NCI-H1930 (cell line): ENCODE results near the gene FAM53B.

Source experiments
- DNase-seq, 2 experiments: peaks; one replicate each; lab custom pipeline; 2025; lab: John Stamatoyannopoulos, UW

Gene FAM53B

DNA sequence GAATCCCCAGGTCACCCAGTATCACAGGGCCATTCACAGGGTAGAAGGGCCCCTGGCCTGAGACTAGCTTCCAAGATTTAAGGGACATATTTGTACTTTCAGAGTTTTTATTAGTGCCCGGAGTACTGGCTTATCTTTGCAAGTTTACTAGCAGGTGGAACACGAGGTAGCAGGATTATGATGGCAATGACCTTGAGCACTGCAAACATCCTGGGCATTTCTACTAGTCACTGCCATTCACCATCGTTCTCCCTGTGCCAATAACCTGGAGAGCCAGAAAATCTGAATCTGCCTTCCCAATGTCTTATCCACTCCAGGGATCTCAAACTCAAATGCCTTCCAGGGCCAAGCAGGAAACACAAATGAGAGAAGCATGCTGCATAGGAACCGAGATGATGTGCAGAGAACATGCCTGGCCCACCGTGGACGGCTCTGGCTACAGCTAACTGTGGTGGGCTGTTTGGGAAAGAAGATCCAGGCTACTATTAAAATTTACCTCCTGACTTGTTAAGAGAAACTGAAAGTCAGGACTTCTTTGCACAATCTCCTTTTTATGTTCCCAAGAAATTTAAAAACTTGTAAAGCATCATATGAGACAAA, 16.7 kb downstream of the FAM53B start:
- DNase-seq: no peak

DNA sequence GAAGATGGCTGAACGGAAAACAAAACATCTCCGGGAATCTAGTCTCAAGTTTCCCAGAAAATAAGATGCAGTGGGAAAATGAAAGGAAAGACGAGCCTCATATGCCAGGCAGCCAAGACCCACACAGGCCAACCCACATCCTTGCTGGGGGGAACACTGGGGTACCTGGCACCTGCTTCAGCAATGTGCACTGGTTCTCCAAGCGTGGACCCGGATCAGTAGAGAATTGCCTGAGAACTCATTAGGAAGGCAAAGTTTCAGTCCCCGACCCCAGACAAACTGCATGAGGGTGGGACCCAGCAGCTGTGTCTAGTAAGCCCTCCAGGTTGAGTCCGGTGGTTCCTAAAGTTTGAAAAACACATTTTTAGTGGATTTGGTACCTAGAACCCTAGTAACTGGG, 18.4 kb downstream of the FAM53B start:
- DNase-seq: no peak

DNA sequence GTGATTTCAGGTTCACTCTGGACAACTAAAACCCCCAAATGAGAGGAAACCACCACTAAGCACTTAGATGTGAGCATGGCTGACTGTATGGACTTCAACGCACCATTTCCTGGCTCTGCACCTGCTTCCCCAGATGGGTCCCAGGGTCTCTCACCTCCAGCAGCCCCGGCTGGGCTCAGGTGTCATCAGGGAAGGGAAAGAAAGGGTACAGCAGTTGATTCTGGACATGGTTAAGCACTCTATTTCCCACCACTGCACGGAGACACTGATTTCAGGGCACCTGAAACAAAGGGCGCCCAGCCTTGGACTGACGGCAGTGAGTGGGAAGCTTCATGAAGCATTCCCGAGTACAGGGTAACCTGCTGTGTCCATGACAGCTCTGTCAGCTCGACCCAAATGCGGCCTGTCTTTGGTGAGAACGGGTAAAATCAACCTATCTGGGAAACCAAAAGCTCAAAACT, 19.0 kb downstream of the FAM53B start:
- no peak for DNase-seq

DNA sequence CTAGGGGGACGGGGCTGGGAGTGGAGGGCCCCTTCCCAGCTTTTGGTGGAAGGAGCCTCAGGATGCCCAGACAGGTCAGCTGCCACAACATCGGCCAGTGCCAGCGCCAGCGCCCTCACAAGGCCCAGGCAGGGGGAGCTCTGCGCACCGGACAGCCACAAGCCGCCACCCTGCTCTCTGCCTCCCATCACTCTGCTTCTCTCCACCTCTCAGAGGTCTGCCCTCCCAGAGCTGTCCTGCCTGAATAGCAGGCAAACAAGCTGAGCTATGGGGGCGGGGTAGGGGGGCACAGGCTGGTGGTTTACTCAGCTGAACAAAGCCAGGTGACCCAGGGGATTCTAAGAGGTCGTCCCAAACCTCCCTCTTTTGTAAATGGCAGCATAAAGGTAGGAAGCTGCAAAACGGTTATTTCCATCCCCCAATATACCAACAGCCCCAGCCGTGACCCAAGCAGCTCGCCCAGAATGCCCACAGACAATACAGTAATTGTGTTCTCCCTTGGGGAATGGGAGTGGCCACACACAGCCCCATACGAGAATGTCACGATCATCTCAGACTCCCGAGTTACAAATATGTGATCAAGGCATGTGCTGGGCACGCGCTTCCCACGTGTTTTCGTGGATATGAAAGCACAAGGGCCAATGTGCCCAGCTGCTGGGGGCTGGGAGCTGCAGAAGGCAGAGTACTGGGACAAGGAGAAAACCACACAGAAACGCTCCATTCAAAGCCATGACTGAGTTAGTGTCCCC, 19.7 kb downstream of the FAM53B start:
- DNase-seq: no peak

DNA sequence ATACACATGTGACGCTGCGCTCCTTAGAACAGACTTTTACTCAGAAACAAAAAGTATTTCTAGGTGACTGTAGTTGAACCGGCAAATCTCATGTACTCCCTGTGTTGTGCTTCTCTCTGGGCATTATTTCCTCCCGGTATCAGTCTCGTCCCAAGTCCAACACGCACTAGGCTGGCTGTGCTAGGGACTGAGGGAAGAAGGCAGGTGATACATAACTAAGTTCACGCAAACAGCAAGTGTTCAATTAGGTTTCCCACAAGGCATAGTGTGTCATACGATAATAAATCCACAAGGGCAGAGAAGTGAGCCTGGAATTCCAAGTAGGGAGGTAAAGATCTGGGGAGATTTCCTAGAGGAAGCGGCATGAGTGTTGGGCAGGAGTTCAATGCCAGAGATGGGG, 20.4 kb downstream of the FAM53B start:
- DNase-seq: no peak

DNA sequence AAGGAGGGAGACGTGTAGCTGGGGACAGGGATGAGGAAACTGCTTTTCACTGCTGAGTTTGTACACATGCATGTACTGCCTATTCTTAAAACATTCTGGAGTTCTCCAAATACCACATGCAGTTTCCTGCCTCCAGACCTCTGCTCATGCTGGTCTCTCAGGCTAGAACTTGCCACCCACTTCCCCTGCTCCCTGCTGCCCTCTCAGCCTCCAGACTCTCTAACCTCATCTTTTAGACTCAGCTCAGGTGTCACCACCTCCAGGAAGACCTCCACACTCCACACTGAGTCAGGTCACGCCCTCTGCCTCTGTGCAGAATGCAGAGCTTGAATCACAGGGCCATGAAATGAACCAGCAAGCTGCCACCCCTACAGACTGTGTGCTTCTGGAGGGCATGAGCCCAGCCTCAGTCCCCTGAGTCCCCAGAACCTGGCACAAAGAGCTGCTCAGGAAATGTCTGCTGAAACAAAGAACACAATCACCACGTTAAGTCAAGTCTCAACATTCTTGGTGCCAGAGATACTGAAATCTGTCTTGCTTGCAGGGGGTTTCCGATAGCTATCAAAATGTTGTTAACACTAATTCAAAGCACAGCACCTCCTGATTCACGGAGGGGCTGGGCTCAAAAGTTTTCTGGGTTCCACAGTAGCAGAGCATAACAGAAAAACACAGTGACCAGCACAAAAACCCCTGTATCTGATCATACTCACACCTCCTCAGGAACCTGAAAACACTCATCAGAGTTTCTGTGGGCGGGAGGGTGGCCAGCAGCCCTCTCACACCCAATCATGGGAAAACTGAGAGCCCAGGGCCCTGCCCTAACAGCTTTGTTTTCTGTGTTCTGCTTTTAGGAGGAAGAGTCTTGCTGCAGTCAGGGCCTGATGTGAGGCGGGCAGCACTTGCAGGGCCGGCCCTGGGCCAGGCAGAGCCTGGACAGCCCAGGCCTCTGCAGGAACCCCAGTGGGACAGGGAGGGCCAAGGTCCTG, 21.1 kb downstream of the FAM53B start:
- DNase-seq: no peak

DNA sequence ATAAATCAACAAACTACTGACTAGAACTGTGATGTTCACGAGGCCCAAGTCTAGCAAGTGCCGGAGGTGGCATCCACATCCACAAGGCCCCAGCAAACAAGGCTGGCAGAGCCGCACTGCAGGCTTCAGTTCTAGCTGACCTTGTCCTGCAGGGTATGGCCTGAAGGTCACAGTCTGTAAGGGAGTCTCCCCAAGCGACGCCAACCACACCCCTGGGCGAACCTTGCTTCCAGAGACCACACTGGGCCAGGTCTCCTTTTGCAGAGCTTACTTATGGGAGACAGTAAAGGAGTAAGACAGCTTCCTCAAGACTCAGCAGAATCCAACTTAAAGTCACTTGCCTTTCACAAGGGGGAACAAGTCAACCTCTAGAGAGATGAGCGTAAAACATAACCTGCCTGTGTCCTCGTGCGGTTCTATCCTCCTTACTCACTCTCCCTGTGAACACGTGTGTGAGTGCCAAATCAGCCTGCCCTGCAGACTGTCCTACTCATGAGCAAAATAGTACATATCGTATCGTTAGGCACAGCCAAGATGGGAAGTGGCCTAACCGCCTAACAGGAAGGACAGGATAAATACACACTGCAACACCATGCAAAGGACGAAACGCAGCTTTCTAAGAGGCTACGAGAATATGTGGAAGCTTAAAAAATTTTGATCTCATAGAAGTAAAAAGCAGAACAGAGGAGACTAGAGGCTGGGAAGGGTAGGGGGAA, 22.7 kb downstream of the FAM53B start:
- DNase-seq: no peak

DNA sequence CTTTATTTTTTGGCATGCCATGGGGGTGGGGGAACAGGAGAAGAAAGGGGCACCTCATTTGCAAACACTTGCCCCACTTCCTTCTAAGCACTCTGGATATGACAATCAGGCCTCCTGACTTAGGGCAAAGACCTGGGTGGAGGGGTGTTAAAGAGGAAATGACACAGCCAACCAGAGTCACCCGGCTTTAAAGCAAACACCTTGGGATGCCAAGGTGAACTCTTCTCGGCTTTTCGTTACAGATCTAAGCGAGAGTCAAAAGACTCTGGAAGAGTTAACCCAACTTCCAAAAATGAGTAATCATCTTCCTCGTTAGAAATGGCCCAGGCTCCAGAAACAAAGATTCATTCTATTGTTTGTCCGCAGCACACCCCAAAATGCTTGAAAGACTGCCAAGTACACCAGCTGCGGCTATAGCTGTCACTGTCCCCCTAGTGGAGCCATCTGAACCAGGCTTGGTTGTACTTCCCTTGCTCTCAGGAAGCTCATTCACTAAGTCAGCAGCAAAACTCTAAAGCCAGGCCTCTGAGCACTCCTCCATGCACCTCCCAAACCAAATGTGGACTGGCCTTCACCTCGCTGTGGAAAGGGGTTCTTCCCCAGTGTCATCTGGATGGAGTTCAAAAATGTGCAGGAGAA, 24.8 kb downstream of the FAM53B start:
- DNase-seq: no peak

DNA sequence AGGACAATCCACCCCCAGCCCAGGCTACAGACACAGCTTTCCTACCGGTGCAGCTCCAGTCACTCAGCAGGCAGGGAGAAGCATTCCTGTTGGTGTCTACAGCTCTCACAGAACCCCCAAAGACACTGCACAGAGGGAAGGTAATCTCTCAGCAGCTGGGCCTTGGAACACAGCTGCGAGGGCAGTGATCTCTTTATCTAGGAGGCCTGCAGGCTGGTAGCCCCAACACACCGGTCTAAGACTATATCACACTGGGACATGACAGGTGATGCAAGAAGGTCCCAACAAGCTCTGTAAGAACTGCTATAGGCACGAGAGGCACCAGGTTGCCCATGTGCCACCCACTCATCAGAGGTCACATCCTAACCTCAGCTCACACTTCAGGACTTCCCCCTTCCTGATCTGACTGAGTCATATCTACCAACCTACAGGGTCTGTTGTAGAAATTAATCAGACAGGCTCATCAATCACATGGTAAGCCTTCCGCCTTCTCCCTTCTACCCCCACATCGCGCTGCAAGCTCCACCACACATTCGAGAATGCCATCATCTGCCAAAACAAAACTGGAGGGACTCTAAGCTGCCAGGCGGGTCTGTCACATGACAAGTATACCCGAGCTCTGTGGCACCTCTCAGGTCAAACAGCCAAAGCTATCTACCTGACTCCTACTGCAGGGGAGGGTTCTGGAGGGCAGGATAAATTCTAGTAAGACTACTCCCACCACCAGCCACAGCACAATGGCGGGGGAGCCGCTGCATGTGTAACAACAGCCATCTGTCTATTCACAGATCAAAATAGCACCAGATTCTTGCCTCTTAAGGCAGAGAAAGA, 26.1 kb downstream of the FAM53B start:
- DNase-seq: no peak

DNA sequence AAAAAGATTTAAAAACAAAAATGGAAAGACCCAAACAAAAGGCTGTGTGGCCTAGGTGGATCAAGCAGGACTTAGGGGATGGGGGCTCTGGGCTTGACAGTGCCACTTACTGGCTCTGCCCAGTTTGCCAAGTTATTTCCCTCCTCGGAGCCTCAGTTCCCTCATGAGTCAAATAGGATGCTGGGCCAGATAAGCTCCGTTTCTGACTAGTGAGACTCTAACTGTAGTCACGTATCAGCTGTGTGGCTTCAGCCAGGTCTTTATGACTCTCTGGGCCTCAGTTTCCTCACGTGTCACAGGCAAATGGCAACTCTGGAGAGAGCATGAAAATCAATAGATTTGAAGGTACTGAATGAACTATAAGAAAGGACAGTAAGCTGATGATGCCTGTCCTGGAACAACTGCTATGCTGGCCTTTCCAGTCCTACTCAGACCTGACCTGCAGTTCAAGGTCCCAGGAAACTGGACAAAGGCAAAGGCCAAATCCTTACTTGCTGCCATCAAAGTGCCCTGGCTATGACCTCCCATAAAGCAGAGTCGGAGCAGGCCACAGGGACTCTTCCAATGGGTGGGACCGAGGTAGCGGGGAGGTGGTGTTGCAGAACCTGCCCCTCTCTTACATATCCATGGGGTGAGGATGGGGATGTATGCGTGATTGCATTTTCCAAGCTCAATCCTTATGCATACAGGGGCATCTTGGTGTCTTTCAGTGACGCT, 27.0 kb downstream of the FAM53B start:
- no peak for DNase-seq

DNA sequence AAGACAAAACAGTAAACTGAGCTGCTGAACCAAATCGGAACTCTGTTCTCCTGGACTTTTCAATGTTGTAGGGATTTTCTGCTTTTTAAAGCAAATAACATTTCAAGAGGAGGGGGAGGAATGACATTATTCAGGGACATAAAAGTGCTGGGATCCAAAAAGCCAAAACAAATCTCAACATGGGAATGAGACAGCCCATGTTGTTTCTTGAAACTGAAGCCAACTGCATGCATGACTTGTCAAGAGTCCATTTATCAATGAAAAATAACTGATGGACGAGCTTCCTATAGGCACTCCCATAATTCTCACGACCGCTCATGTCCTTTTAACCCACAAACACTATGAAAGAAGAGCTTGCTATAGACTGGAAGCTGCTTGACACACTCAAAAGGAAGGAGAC, 27.8 kb downstream of the FAM53B start:
- DNase-seq: no peak

DNA sequence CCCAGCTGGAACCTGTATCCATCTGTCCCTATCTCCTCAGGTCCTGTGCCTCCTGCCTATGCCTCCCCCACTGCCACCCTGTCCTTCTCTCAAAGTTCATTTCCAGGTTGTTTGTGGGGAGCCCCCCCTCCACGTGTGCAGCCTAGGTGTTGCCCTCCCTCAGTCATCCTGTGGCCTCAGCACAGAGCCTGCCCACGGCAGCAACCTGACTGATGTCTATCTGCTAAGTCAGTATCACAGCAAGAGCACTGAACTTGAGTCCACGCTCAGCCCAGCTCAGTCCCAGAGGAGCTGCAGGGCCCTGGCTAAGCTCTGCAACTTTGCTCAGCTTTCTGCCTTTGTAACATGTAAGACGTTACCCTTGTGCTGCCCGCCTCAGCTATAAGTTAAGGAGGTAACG, 28.7 kb downstream of the FAM53B start:
- DNase-seq: no peak

DNA sequence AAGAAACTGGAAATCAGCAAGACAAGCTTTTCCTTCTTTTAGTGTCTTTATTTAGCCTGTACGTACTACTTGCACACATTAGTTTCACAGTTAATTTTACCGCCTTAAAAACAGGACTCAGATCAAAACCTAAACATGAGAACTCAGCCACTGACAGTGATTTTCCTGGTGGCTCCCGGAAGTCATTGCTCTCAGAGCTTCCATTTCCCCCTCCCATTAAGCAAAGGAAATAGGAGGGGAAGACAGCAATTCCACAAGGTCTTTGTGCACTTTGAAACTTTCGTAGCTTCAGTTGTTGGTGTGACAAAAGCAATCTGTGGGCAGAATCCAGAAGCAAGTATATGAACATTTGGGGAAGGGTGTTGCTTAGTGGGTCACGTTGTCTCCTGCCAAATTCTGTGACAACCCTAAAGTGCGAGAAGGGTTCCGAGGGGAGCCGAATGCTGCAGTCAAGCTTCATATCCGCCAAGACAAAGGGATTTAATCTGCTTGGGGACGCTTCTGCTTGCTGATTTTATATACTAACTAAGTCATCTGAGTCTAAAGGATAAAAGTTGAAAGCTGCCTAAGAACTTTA, 30.4 kb downstream of the FAM53B start:
- DNase-seq: no peak

DNA sequence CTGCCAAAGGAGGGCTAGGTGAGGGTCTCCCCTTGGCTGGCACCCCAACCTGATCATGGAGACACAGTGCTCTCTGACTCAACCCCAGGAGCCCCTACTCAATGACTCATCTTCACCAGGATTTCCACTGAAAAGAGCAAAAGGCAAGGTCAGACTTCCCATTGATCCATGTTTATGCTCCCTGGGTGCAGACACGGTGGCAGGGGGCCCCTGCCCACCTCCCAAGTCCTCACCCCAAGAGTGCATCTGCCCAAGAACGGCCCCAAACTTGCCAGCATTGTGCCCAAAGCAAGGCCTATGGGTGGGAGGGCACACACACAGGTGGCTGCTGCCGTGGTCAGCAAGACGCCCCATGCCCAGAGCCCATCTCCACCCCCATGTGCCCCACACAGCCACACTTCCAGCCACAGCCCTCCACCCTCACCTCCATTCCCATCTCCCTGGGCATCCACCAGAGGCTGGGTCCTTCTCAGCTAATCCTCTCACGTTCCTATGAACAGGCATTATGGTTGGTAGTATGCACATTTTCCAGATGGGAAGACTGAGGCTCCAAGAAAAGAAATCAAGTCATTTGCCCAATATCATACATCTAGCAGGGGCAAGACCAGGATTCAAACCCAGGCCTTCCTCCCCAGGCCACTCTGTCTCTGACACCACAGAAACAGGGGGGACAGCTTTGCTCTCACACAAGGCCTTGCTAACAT, 31.3 kb downstream of the FAM53B start:
- no peak for DNase-seq

DNA sequence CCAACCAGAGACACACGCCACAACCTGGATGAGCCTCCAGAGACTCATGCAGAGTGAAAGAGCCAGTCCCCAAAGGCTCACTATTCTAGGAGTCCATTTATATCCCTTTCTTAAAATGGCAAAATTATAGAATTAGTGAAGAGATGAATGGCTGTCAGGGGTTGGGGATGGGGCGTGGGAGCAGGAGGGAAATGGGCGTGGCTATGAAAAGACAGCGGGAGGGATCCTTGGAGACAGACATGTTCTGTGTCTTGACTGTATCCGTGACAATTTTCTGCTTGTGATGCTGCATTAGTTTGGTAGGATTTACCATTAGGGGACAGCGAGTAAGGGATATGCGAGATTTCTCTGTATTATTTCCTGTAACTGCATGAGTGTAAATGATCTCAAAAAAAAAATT, 33.0 kb downstream of the FAM53B start:
- DNase-seq: no peak

DNA sequence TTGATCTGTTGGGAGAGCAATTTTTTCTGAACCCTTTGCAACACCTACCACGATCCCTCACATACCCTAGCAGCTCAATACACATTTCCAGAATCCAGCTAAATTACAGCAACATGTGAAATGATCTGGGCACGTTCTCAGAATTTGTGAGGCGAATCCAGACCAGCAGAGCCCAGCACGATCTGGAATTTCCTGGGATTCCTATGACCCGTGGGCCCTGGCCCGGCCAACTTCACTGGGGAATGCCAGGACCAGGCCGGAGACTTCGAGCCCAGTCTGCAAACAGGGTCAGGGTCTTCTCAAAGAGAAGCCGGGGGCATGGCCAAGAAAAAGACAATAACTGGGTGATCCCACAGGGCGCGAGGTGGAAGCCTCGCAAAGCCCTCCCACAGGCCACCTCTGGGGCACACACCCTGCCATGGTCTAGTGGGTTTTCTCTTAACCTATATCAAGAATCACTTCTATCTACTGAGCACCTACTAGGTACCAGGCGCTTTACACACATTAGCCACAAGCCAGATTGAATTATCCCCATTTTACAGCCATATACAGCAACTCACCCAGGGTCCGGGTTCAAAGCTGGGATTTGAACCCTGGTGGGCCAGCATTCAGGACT, 33.8 kb downstream of the FAM53B start:
- DNase-seq: no peak

DNA sequence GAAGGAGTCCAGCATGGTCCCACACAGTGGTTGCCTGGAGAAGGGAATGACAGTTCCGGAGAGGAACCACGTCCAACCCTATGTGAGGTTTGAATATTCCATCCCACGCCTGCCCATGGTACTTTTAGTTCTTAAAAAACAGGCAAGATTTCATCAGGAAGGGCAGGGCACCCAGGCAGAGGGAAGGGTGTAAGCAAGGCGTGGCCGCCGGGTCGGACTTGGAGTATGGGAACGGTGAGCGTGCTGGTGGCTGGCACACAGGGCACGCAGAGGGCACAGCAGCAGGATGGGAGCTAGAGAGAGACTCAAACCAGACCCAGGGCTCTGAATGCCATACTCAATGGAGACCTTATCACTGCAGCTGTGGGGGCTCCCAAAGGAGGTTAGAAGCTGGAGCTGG, 34.3 kb downstream of the FAM53B start:
- DNase-seq: no peak

DNA sequence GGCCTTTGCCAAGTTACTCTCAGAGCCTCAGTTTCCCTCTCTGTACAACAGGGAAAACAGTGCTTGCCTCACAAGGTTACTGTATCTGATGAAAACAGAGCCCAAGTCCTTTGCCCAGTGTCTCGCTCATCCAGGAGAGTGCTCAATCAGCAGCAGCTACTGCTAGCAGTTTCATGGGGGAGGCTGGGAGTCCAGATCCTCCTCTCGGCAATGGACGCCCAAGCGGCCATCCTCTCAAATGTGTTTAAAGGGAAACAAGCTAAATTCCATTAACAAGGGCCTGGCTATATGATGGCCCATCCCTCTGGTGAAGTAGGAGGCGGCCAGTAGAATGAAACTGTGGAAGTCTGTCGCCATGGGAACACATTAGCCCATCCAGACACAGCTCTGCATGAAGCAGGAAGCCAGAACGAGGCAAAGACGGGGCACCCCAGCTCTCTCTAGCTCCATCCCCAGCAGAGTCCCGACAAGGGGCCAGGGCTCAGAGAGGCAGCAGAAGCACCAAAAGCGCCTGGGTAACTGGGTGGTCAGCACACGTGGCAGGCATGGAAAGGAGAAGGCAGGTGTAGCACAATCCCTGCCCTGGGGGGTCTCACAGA, 35.2 kb downstream of the FAM53B start:
- DNase-seq: no peak
